ENCODE data around the gene CFAP65. TPM values are rescaled to one million over a fixed set of nuclear protein-coding genes. Genes with fewer than 3 reads are reported as not detected.
A peak's percentile ranks its signal among the peaks of the same experiment; 100 is the strongest.

CFAP65 gene
- total RNA-seq, 1 experiment from 2014 or later: 0.34 TPM

- H3K36me3 Mint-ChIP-seq (ENCODE audit: insufficient read depth, unreplicated experiment): no peaks in the 10 kb centered on the region
- no peak for TF ChIP-seq CTCF (IDR thresholded peaks at IDR 0.05; ENCODE audit: insufficient read depth in 1 of 2, low read depth in 1 of 2, low read length in 1 of 2, severe bottlenecking in 1 of 2, unreplicated experiment in 1 of 2)
- intact Hi-C loops (cut with micrococcal nuclease; ENCODE audit: unreplicated experiment): loop anchor here (5.0 kb wide), 1 partner anchor 45 kb away; no protein-coding TSS in a partner anchor
These were observed 13.7 kb downstream of the CFAP65 start for GRCh38 chr2:219027511-219028055.

GRCh38 chr2:219026946-219027345 is 14.4 kb downstream of the CFAP65 start:
- DNase-seq: peak in 1 of 2 experiments; percentile 21
- peaks cover 11% of the 10 kb centered on the region for H3K4me1 Mint-ChIP-seq (ENCODE audit: low read depth, unreplicated experiment)
- H3K36me3 ChIP-seq (ENCODE audit: control insufficient read depth, insufficient read depth, low read length): no peaks in the 10 kb centered on the region
- H3K4me3 Mint-ChIP-seq (ENCODE audit: unreplicated experiment): no peak overlapping the region
- ChIA-PET CTCF (interaction anchor here (0.6 to 2.6 kb wide), 6 partner anchors 11 to 180 kb away, joined by 3 to 9 read pairs (median 4); partner anchors contain the start of gene ZFAND2B), POLR2A (interaction anchor here (1.0 kb wide), 1 partner anchor 17 kb away, joined by 3 read pairs; no protein-coding TSS in a partner anchor)
- H3K9me3 Mint-ChIP-seq (ENCODE audit: unreplicated experiment): no peaks in the 10 kb centered on the region
- intact Hi-C loops (cut with micrococcal nuclease; ENCODE audit: unreplicated experiment): loop anchor here (5.0 kb wide), 1 partner anchor 45 kb away; no protein-coding TSS in a partner anchor
- no peak for TF ChIP-seq CTCF (IDR thresholded peaks at IDR 0.05; ENCODE audit: insufficient read depth in 1 of 2, low read depth in 1 of 2, low read length in 1 of 2, severe bottlenecking in 1 of 2, unreplicated experiment in 1 of 2)
- no peaks in the 10 kb centered on the region for H3K27me3 ChIP-seq (replicated peaks; ENCODE audit: control insufficient read depth, insufficient read depth, low read length)
- H3K27me3 Mint-ChIP-seq (ENCODE audit: insufficient read depth, unreplicated experiment): no peaks in the 10 kb centered on the region
- no peaks in the 10 kb centered on the region for H3K36me3 Mint-ChIP-seq (ENCODE audit: insufficient read depth, unreplicated experiment)
- no peaks in the 10 kb centered on the region for H3K9me3 ChIP-seq
- no peak overlapping the region for H3K27ac Mint-ChIP-seq (ENCODE audit: unreplicated experiment)
- H3K4me3 ChIP-seq (ENCODE audit: low read depth, low read length): no peak overlapping the region
- H3K4me1 ChIP-seq: peaks cover 3% of the 10 kb centered on the region; the same call in 1 of the 2 replicates
- BruUV-seq (replicated peaks): no TSS peak

More at GRCh38 chr2:219027511-219028055, 13.7 kb downstream of the CFAP65 start:
- Histone ChIP-seq H3K9me3 (no peaks in the 10 kb centered on the region), H3K4me3 (ENCODE audit: low read depth, low read length) (no peak overlapping the region), H3K4me1 (peaks cover 3% of the 10 kb centered on the region; the same call in 1 of the 2 replicates), H3K27me3 (replicated peaks; ENCODE audit: control insufficient read depth, insufficient read depth, low read length) (no peaks in the 10 kb centered on the region), H3K36me3 (ENCODE audit: control insufficient read depth, insufficient read depth, low read length) (no peaks in the 10 kb centered on the region)
- Mint-ChIP-seq H3K4me1 (ENCODE audit: low read depth, unreplicated experiment) (peaks cover 11% of the 10 kb centered on the region), H3K9me3 (ENCODE audit: unreplicated experiment) (no peaks in the 10 kb centered on the region), H3K27me3 (ENCODE audit: insufficient read depth, unreplicated experiment) (peaks cover 3% of the 10 kb centered on the region), H3K4me3 (ENCODE audit: unreplicated experiment) (no peak overlapping the region), H3K27ac (ENCODE audit: unreplicated experiment) (no peak overlapping the region)
- ChIA-PET CTCF (interaction anchor here (0.7 to 2.6 kb wide), 5 partner anchors 10 to 127 kb away, joined by 3 to 9 read pairs (median 4); no protein-coding TSS in a partner anchor), POLR2A (interaction anchor here (1.0 kb wide), 1 partner anchor 17 kb away, joined by 3 read pairs; no protein-coding TSS in a partner anchor)
- DNase-seq: no peak
- no TSS peak for BruUV-seq (replicated peaks)

GRCh38 chr2:219025637-219026585 is 15.4 kb downstream of the CFAP65 start:
- intact Hi-C loops (cut with micrococcal nuclease; ENCODE audit: unreplicated experiment): loop anchor here (5.0 kb wide), 1 partner anchor 44 kb away; no protein-coding TSS in a partner anchor
- BruUV-seq (replicated peaks): no TSS peak
- H3K27me3 ChIP-seq (replicated peaks; ENCODE audit: control insufficient read depth, insufficient read depth, low read length): no peaks in the 10 kb centered on the region
- H3K4me1 ChIP-seq: peaks cover 3% of the 10 kb centered on the region; the same call in 1 of the 2 replicates
- no peaks in the 10 kb centered on the region for H3K36me3 Mint-ChIP-seq (ENCODE audit: insufficient read depth, unreplicated experiment)
- H3K4me1 Mint-ChIP-seq (ENCODE audit: low read depth, unreplicated experiment): peaks cover 11% of the 10 kb centered on the region
- no peaks in the 10 kb centered on the region for H3K27me3 Mint-ChIP-seq (ENCODE audit: insufficient read depth, unreplicated experiment)
- H3K4me3 Mint-ChIP-seq (ENCODE audit: unreplicated experiment): no peak overlapping the region
- no peaks in the 10 kb centered on the region for H3K36me3 ChIP-seq (ENCODE audit: control insufficient read depth, insufficient read depth, low read length)
- H3K27ac Mint-ChIP-seq (ENCODE audit: unreplicated experiment): no peak overlapping the region
- peak in 1 of 2 experiments; percentile 29 for DNase-seq
- H3K9me3 Mint-ChIP-seq (ENCODE audit: unreplicated experiment): no peaks in the 10 kb centered on the region
- H3K9me3 ChIP-seq: no peaks in the 10 kb centered on the region
- H3K4me3 ChIP-seq (ENCODE audit: low read depth, low read length): no peak overlapping the region
- no peak for TF ChIP-seq CTCF (IDR thresholded peaks at IDR 0.05; ENCODE audit: insufficient read depth in 1 of 2, low read depth in 1 of 2, low read length in 1 of 2, severe bottlenecking in 1 of 2, unreplicated experiment in 1 of 2)
- ChIA-PET POLR2A (no interaction called here), CTCF (interaction anchor here (0.6 to 2.6 kb wide), 8 partner anchors 9 to 270 kb away, joined by 3 to 10 read pairs (median 5); no protein-coding TSS in a partner anchor)
